ENCODE measurements around the gene TIAM2.
A peak's percentile ranks its signal among the peaks of the same experiment; 100 is the strongest.
"Not testable (repeated sequence)": the region's sequence is repeated elsewhere in the genome, so short reads cannot be mapped to it uniquely, and the experiment has no call there.

The TIAM2 gene

GRCh38 chr6:155257796-155258195, 262.7 kb downstream of the TIAM2 start:
- no peak for DNase-seq (ENCODE audit: low read depth, low spot score)

DNA sequence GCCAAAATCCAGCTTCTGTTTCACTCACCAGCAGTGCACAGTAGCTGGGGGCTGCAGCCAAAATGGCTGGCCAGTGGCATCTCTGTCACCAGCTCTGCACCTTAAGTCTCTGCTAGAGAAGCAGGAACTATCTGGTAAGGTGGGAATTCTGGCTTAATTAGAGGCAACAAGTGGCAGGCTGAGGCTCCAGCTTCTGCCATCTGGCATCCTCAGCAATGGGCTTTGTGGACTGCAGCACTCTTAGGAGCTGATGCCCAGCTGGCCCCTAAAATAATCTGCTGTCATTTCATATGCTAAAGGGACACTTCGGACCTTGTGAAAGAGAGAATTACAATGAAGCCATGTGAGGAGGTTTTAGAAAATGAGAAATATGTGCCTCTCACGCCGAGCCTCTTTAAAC, 264.1 kb downstream of the TIAM2 start:
- DNase-seq (ENCODE audit: low read depth, low spot score): no peak

DNA sequence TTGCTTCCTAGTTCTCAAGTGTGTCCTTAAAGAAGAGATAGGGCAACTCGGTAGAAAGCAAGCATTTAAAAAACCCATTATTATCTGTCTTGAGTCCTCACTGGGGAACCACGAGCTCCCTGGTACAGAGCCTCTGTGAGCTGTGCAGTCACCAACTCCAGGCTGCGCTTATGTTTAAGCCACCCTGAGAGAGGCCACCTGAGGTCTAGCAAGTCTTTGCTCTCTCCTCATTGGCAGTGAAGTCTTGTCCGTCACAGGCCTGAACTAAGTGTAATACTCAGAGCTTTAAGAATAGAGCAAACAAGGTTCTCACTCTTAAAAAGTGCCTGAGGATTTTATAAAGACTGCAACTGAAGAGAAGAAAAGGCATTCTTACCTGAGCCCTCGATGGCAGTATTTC, 264.8 kb downstream of the TIAM2 start:
- no peak for DNase-seq (ENCODE audit: low read depth, low spot score)

DNA sequence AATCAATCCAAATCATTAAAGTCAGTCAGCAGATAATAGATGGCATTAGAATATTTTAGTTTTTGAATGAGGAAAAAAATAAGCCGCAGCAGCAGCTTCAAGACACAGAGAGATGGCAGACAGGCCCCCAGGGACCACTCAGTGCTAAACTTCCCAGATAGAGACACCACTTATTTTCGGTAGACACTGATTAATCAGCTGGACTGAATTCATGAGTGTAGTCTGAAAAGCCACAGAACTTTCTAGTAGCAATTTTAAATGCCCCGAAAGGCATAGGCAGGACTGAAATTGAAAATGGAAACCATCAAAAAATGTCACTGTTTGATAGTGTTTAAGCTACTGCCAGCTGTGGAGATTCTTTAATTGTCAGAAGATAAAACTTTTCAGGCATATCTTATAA, 265.6 kb downstream of the TIAM2 start:
- no peak for DNase-seq (ENCODE audit: low read depth, low spot score)

DNA sequence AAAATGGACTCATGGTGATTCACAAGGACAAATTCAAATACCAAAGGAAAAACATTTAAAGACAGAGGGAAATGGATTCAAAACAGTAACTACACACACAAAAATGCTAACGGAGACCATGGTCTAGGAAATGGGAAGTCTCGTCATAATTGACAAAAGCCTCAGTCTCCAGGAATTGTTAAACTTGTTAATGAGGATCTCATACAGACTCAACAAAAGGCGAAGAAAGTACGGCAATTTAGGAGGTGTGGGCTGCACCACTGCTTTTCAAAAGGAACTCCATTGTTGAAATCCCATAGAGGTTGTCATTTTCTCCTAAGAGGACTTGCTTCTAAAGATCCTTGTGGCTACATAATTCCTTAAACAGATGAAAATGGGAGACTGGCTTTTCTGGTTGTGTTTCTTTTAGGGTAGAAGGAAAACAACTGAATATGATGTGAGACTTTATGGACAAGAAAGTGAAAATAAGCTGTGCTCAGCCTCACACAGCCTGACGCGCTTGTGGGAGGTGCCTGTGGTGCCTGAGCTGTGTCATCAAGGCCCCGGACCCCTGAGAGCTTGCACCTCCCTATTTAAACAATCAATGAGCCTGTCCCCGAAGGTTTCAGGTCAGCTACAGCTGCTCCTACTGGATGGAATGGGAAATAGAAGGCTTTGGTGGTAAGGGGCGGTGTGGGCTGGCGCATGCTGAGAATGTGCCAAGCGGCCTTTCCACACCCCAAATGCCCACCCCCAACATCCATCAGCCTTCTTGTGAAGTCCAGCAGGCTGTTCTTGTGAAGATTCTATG, 266.2 kb downstream of the TIAM2 start:
- DNase-seq (ENCODE audit: low read depth, low spot score): no peak

DNA sequence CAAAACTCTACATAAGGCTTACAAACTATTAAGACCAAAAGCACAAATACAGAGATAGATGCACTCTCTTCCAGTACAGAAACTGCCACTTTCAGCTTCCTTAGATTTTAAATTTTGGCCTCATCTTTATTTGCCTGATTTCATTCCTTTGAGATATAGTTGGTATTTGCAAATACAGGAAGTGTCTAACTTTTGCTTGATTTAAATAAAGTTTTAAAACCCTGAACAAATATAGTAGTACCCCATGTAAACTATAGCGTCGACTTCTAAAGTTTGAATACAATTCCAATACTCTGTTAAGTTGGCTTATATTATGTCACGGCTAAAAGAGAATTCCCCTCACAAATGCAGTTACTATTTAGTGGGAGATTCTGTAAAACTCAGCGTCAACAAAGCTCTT, 267.5 kb downstream of the TIAM2 start:
- no peak for DNase-seq (ENCODE audit: low read depth, low spot score)

- no peak for DNase-seq (ENCODE audit: low read depth, low spot score)
Measured at GRCh38 chr6:155263373-155264063, 268.4 kb downstream of the TIAM2 start, which contains the start of gene CLDN20. Gene CLDN20 (plus strand): TSS chr6:155264013. CDS start chr6:155275720, 11,707 bp downstream.

- DNase-seq (ENCODE audit: low read depth, low spot score): no peak
Measured at GRCh38 chr6:155264693-155265320, 269.7 kb downstream of the TIAM2 start.

GRCh38 chr6:155265843-155266535, 270.9 kb downstream of the TIAM2 start:
- DNase-seq (ENCODE audit: low read depth, low spot score): no peak

DNA sequence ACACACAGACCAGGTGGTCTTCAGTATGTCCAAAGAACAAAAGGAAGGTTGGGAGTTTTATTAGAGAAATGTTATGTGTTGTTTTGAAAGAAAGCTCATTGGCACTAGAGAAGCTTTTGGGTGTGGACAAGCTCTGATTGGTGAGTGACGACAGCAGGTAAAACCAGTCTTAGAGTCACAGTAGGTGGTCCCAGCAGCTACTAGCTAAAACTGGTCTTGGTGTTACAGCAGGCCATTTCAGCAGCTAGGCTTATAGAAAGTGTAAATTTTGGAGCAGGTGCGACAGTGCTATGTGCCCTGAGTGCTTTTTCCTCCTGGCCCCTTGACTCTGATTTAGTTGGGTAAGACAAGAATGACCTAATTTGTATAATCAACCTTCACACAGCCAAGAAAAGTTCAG, 272.3 kb downstream of the TIAM2 start:
- DNase-seq (ENCODE audit: low read depth, low spot score): no peak

GRCh38 chr6:155268088-155268867, 273.2 kb downstream of the TIAM2 start:
- DNase-seq (ENCODE audit: low read depth, low spot score): not testable (repeated sequence)

DNA sequence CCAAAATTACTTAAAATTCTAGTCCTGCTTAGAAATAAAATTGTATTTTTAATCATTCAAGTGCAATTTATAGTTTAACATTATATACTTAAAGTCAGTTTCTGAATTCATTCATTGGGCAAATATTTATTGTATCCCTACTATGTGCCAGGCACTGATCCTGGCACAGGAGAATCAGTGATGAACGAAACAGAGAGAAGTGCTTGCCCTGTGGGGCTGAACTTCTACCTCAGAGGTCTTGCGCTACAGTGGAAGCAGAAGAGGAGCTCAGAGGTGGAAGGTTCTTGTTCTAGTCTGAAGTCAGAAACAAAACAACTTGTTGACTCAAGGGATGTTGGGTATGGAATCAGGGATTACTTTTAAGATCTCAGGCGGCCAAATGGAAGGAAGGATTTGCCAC, 274.6 kb downstream of the TIAM2 start:
- DNase-seq (ENCODE audit: low read depth, low spot score): no peak

DNA sequence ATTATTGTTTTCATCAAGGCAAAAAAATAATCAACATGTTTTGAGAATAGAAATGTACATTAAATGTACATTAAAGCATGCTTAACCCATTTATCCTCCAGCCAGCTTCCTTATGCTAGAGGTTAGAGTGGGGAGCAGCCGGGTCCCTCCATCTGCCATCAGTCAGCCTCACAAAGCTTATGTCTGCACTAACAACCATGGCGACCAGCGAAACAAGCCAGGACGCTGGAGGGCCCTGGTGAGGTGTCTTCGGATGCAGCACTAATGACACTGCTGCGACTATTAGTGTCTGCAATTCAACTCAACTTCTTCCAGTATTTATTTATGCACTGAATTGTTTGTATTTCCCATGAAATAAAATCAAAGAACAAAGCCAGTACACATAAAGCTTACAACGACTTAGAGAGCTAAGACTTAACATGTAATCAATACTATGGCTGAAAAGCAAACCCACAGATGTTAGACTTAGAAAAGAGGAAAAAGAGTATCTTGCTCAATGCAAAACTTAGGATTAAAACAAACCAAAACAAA, 275.5 kb downstream of the TIAM2 start:
- no peak for DNase-seq (ENCODE audit: low read depth, low spot score)

GRCh38 chr6:155271145-155271544, 276.0 kb downstream of the TIAM2 start:
- no peak for DNase-seq (ENCODE audit: low read depth, low spot score)

- no peak for DNase-seq (ENCODE audit: low read depth, low spot score)
Measured at GRCh38 chr6:155272353-155273232, 277.5 kb downstream of the TIAM2 start.

GRCh38 chr6:155273431-155273830, 278.3 kb downstream of the TIAM2 start:
- peak; percentile 54 for DNase-seq (ENCODE audit: low read depth, low spot score)

DNA sequence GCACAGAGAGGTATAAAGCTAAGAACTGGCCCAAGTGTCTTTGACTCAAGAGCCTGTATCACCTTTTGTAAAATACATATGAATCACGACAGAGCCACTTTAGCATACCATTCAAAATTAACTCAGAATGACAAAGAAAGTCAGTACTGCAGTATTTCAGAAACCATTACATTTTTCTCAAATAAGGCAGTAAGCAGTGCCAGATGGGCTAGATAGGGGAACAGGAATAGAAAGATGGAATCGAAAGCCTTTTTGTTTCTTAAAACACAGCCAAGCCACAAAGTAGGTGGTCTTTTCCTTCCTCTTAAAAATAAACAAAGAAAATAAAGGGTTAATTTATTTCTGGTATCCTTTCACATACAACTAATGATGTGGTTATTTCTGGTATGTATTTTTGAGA, 279.0 kb downstream of the TIAM2 start:
- no peak for DNase-seq (ENCODE audit: low read depth, low spot score)

- no peak for DNase-seq (ENCODE audit: low read depth, low spot score)
Measured at GRCh38 chr6:155274533-155274932, 279.4 kb downstream of the TIAM2 start.

- no peak for DNase-seq (ENCODE audit: low read depth, low spot score)
Measured at GRCh38 chr6:155275808-155276480, 280.8 kb downstream of the TIAM2 start.

Measured in iPS DF 19.7 (cell line).